Ishikawa (cell line): Measurements from ENCODE around the gene SPOP.

Source experiments
- CEBPB ChIP-seq: IDR thresholded peaks from 2 replicates; pipeline ENCODE4 v1.6.1; 2012
- CREB1 ChIP-seq: IDR thresholded peaks from 2 replicates; pipeline ENCODE4 v1.6.1; 2012; ENCODE audit warnings: low read depth
- EGR1 ChIP-seq: IDR thresholded peaks from 2 replicates; pipeline ENCODE4 v1.6.1; 2012
- EP300 ChIP-seq: IDR thresholded peaks from 2 replicates; pipeline ENCODE4 v1.6.1; 2012; ENCODE audit warnings: borderline replicate concordance
- FOXM1 ChIP-seq: IDR thresholded peaks from 2 replicates; pipeline ENCODE4 v1.6.1; 2012; ENCODE audit warnings: low read depth, borderline replicate concordance
- NFIC ChIP-seq: IDR thresholded peaks from 2 replicates; pipeline ENCODE4 v1.6.1; 2012
- RAD21 ChIP-seq: IDR thresholded peaks from 2 replicates; pipeline ENCODE4 v1.6.1; 2012; ENCODE audit warnings: low read depth
- TAF1 ChIP-seq: IDR thresholded peaks from 2 replicates; pipeline ENCODE4 v1.6.1; 2012; ENCODE audit warnings: low read depth, mild to moderate bottlenecking
- TCF12 ChIP-seq: IDR thresholded peaks from 2 replicates; pipeline ENCODE4 v1.6.1; 2012; ENCODE audit warnings: low read depth
- TEAD4 ChIP-seq: IDR thresholded peaks from 2 replicates; pipeline ENCODE4 v1.6.1; 2012
- YY1 ChIP-seq: IDR thresholded peaks from 2 replicates; pipeline ENCODE4 v1.6.1; 2012; ENCODE audit warnings: low read depth
- ZBTB7A ChIP-seq: IDR thresholded peaks from 2 replicates; pipeline ENCODE4 v1.6.1; 2012; ENCODE audit warnings: low read depth
- TF ChIP-seq, protein P1 (sequence below): IDR thresholded peaks from 2 replicates; pipeline ENCODE4 v1.6.1; 2012
- TF ChIP-seq, protein P2 (sequence below): IDR thresholded peaks from 2 replicates; pipeline ENCODE4 v1.6.1; 2012
- TF ChIP-seq, protein P3 (sequence below): IDR thresholded peaks from 2 replicates; pipeline ENCODE4 v1.6.1; 2012; ENCODE audit warnings: low read depth, mild to moderate bottlenecking

The SPOP gene

DNA sequence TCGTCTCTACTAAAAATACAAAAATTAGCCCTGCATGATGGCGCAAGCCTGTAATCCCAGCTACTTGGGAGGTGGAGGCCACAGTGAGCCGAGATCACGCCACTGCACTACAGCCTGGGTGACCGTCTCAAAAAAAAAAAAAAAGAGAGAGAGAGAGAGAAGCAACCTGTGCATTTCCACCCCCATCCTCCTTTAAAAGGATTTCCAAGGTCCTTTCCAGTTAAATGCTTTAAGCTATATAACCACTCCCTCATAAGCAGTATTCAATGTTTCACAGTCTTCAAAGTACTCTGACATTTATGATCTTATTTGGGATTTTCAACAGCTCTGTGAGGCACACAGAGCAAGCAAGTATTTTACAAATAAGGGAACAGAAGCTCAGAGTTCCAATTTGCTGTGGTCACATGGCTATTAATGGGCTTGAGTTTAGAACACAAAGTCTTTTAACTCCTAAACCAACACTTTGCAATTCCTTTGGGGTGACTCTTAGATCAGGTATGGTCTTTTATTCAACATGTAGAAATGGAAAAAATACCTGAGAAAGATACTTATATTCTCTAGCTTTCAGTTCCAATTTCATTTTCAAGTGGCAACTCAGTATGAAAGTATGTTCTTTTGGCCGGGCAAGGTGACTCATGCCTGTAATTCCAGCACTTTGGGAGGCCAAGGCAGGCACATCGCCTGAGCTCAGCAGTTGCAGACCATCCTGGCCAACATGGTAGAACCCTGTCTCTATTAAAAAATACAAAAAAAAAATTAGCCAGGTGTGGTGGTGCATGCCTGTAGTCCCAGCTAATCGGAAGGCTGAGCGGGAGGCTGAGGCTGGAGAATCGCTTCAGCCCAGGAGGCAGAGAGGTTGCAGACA lies 31.3 kb downstream of the SPOP start:
- 0 out of 2 replicates have a peak, but pooled peaks have one; percentile 11 for TF ChIP-seq NFIC
- peak; percentile 18; the same call in 1 of the 2 replicates for TF ChIP-seq EP300
- TF ChIP-seq, protein P1, sequence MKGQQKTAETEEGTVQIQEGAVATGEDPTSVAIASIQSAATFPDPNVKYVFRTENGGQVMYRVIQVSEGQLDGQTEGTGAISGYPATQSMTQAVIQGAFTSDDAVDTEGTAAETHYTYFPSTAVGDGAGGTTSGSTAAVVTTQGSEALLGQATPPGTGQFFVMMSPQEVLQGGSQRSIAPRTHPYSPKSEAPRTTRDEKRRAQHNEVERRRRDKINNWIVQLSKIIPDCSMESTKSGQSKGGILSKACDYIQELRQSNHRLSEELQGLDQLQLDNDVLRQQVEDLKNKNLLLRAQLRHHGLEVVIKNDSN = peak; percentile 57
- TF ChIP-seq CREB1 = no peak

DNA sequence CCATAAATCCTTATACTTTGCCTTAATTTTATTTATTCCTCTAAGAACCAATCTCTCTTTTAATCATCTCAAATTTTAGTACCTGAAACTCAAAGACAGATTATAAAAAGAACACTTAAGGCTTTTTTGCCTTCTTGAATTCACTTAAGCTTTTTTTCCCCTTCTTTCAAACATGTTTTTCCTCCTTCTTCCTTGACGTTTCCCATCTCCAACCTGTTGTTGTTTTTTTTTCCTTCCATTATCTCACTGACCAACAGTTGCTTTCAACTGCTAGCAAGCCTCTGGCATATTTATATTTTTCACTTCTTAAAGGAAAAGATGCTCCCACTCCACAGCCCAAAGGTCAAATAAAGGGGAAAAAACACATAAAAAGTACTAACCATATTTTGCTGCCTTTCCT lies 32.2 kb downstream of the SPOP start:
- no peak for TF ChIP-seq CREB1
- no peak for TF ChIP-seq NFIC
- TF ChIP-seq ZBTB7A = no peak
- no peak for TF ChIP-seq RAD21
- no peak for TF ChIP-seq FOXM1
- TF ChIP-seq YY1 = no peak
- TF ChIP-seq EGR1 = no peak
- TF ChIP-seq, protein P1 = no peak

DNA sequence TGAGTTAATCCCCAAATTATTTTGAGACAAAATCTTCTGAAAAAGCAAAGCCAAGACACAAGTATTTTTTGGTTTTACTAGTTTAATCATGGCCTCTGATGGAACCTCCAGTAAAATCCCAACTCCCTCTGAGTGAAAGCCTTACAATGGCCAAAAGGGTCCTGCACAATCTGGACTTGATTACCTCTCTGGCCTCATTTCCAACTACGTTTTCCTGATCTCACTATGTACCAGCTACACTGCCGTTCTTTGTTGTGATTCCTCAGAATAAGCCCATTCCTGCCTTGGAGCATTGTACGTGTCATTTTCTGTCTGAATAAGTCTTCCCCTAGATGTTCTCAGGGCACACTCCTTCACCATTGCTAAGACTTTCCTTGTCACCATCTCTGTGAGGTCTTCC lies 37.3 kb downstream of the SPOP start:
- TF ChIP-seq FOXM1 (no peak), ZBTB7A (no peak)
- TF ChIP-seq, protein P1 = no peak

DNA sequence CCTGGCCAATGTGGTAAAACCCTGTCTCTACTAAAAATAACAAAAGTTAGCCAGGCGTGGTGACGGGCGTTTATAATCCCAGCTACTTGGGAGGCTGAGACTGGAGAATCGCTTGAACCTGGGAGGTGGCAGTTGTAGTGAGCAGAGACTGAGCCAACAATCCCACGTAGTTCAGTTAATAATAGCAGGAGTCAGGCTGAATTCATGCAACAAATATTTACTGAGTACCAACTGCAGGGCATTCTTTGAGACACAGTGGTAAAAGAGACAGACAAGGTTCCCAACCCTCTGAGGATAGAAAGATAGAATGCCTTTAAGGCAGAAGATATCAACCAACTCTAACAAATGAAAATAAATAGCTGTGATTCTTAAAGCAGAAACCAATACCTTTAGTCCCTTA lies 39.1 kb downstream of the SPOP start:
- TF ChIP-seq, protein P2, sequence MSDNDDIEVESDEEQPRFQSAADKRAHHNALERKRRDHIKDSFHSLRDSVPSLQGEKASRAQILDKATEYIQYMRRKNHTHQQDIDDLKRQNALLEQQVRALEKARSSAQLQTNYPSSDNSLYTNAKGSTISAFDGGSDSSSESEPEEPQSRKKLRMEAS = no peak
- no peak for TF ChIP-seq TAF1
- no peak for TF ChIP-seq NFIC
- no peak for TF ChIP-seq FOXM1
- TF ChIP-seq, protein P1 = no peak
- TF ChIP-seq TEAD4 = no peak
- no peak for TF ChIP-seq EP300
- TF ChIP-seq EGR1 = no peak
- no peak for TF ChIP-seq ZBTB7A
- TF ChIP-seq CREB1 = no peak
- TF ChIP-seq, protein P3, sequence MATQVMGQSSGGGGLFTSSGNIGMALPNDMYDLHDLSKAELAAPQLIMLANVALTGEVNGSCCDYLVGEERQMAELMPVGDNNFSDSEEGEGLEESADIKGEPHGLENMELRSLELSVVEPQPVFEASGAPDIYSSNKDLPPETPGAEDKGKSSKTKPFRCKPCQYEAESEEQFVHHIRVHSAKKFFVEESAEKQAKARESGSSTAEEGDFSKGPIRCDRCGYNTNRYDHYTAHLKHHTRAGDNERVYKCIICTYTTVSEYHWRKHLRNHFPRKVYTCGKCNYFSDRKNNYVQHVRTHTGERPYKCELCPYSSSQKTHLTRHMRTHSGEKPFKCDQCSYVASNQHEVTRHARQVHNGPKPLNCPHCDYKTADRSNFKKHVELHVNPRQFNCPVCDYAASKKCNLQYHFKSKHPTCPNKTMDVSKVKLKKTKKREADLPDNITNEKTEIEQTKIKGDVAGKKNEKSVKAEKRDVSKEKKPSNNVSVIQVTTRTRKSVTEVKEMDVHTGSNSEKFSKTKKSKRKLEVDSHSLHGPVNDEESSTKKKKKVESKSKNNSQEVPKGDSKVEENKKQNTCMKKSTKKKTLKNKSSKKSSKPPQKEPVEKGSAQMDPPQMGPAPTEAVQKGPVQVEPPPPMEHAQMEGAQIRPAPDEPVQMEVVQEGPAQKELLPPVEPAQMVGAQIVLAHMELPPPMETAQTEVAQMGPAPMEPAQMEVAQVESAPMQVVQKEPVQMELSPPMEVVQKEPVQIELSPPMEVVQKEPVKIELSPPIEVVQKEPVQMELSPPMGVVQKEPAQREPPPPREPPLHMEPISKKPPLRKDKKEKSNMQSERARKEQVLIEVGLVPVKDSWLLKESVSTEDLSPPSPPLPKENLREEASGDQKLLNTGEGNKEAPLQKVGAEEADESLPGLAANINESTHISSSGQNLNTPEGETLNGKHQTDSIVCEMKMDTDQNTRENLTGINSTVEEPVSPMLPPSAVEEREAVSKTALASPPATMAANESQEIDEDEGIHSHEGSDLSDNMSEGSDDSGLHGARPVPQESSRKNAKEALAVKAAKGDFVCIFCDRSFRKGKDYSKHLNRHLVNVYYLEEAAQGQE = no peak
- no peak for TF ChIP-seq CEBPB
- no peak for TF ChIP-seq YY1
- TF ChIP-seq TCF12 = no peak
- TF ChIP-seq RAD21 = no peak

DNA sequence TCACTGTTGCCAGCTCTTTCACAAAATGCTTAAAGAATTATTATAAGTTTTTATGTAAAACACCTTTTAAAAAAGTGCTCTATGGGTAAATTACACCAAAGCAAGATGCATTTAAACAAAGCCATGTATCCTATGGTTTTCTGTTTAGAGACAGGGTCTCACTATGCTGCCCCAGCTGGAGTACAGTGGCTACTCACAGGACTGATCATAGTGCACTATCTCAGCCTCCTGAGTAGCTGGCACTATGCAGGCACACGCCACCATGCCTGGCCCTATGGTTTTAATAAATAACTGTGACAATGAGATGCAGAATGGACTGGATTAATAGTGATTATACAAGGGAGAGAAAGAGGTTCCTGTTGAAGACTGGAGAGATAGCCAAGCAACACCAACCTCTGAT lies 40.2 kb downstream of the SPOP start:
- no peak for TF ChIP-seq RAD21
- TF ChIP-seq YY1 = no peak
- TF ChIP-seq TAF1 = no peak
- no peak for TF ChIP-seq EP300
- TF ChIP-seq, protein P3 = no peak
- no peak for TF ChIP-seq CREB1
- TF ChIP-seq NFIC = no peak
- TF ChIP-seq, protein P2 = no peak
- TF ChIP-seq EGR1 = no peak

DNA sequence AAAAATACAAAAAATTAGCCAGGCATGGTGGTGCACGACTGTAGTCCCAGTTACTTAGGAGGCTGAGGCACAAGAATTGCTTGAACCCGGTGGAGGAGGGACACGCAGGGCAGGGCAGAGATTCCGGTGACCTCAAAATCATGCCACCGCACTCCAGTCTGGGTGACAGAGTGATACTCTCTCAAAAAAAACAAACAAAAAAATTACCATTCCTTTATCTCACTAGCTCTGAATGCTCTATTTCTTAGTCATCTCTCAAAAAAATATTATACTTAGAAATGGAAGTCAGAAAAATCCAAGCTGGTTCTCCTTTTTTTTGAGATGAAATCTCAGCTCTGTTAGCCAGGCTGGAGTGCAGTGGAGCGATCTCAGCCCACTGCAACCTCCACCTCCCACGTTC lies 40.8 kb downstream of the SPOP start:
- TF ChIP-seq, protein P3 = no peak
- TF ChIP-seq EGR1 = no peak
